Measurements from ENCODE around the gene IL37.
A peak's percentile ranks its signal among the peaks of the same experiment; 100 is the strongest.
"Not testable (repeated sequence)": the region's sequence is repeated elsewhere in the genome, so short reads cannot be mapped to it uniquely, and the experiment has no call there.

IL37 gene

GRCh38 chr2:112923967-112924338, 13.0 kb downstream of the IL37 start:
- DNase-seq: no peak

GRCh38 chr2:112924360-112924759, 13.4 kb downstream of the IL37 start:
- no peak for DNase-seq

GRCh38 chr2:112924821-112925220, 13.9 kb downstream of the IL37 start:
- DNase-seq: no peak

DNA sequence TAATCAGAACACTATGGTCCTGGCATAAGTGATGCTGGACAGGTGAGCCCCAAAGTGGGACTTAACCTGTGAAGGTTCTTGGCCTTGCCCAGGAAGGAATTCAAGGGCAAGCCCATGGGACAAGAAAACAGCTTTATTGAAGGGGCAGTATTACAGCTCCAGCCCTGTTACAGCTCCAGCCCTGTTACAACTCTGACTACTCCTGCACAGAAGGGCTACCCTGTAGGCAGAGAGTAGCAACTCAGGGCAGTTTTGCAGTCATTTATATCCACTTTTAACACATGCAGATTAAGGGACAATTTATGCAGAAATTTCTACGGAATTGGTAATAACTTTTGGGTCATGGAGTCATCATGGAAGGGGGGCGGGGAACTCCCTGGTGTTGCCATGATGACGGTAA, 15.7 kb downstream of the IL37 start:
- no peak for DNase-seq

DNA sequence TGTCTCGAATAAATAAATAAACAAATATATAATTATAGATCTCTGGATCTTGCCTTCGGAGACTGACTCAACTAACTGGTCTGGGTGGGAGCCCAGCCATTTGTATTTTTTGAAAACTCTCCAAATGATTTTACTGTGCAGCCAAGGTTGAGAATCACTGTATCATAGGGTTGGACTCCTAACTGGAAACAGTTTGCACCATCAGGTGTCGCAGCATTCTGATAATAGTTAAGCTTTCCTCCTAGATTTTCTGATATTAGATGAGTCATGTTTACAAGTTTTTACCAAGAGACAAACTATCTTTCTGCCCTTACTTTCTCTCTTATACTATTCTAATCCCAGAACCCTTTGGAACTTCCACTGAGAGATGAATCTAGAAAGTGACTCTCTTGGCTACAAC, 16.8 kb downstream of the IL37 start:
- no peak for DNase-seq

- no peak for DNase-seq
Measured at GRCh38 chr2:112933261-112933660, 22.3 kb downstream of the IL37 start.

- not testable (repeated sequence) for DNase-seq
Measured at GRCh38 chr2:112934117-112934516, 23.2 kb downstream of the IL37 start.

GRCh38 chr2:112936927-112937232, 25.9 kb downstream of the IL37 start:
- no peak for DNase-seq

GRCh38 chr2:112938904-112939303, 27.9 kb downstream of the IL37 start:
- DNase-seq: no peak

DNA sequence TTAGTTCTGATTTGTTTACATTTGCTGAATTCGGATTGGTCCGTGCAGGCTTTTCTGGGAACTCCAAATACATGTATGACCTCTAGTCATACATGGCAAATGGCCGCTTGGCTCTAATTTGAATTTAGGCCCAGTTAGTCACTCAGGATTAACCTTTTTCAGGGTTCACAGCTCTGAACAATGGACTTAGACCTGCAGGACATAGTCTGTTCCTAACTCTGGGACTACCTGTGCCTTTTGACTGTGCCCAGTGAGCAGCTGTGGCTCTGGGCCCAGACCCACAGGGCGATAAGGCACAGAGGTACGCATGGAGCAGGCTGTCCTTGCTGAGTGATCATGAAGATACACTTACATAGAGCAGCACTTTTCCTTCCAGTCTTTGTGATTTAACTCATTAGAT, 28.5 kb downstream of the IL37 start:
- DNase-seq: no peak

DNA sequence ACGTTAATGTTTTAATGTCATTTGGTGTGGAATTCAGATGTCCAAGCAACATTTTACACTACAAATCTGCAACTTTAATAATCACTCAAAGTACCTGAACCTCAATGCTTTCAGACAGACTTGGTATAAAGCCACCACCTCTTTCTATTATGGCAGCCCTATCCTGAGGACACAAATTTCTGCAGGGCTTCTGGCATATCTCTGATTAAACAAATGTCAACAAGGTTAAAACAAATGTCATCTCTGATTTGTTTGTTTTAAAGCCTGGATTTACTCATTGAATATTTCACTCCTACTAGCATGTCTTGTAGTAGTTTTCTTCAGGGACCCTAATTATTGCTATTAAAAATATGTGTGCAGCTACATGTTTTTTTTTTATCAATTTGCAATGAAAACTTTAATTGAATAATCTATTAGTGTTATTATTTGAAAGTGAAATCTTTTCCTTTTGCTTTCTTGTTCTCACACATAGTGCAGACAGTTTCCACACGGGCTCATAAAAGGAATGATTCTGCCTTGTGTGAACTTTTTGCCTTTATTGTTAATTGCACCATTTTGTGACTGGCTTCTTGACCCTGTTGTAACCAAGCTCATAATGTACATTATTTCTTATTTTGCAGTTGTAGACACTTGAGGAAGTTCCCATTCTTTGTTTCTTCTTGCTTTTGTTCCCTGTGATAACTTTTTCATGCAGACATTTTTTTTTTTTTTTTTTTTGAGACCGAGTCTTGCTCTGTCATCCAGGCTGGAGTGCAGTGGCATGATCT, 30.1 kb downstream of the IL37 start:
- no peak for DNase-seq

- DNase-seq: peak; percentile 16
Measured at GRCh38 chr2:112941753-112942653, 31.0 kb downstream of the IL37 start.

GRCh38 chr2:112942654-112943002, 31.7 kb downstream of the IL37 start:
- no peak for DNase-seq

DNA sequence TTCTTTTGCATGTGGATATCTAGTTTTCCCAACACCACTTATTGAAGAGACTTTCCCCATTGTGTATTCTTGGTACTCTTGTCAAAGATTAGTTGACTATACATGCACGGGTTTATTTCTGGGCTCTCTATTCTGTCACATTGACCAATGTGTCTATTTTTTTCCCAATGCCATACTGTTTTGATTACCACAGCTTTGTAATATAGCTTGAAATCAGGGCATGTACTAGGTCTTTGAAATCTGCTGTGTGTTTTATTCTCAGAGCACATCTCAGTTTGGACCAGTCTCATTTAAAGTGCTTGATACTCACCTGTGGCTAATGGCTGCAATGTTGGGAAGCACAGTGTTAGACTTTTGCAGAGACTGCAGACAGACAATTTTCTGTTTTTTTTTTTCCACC, 34.0 kb downstream of the IL37 start:
- DNase-seq: no peak

DNA sequence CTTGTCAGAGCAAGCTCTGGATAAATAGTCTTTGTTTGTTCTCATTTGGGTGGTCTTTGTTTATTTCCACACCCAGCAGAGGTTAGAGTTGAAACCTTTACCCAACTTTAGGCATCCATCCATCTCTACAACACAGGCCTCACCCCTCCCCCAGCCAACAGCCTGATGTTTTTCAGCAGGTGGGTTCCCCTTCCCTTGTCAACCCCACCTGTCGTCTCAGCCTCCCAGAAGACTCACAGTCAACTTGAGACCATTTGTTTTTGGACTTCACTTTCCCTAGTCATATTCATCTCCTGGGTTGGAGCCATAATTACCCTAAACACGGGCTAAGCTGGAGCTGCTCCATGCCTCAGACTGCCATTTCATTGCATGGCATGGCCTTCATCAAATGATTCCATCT, 35.1 kb downstream of the IL37 start:
- no peak for DNase-seq

DNA sequence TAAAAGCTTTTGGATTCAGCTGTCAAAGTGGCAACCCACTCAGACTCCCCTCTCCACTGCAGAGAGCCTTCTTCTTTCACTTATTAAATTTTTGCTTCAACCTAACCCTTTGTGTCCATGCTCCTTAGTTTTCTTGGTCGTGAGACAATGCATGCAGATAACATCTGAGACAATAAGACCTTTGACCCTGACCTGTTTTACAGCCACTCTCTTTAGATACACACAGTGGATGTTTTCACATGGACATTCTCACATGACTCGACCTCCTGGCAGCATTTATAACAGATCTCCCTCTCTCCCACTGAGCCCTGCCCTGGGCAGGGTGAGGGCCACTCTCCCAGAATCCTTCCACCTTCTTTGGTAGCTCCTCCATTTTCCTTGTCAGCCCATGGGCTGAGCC, 36.4 kb downstream of the IL37 start:
- DNase-seq: no peak

DNA sequence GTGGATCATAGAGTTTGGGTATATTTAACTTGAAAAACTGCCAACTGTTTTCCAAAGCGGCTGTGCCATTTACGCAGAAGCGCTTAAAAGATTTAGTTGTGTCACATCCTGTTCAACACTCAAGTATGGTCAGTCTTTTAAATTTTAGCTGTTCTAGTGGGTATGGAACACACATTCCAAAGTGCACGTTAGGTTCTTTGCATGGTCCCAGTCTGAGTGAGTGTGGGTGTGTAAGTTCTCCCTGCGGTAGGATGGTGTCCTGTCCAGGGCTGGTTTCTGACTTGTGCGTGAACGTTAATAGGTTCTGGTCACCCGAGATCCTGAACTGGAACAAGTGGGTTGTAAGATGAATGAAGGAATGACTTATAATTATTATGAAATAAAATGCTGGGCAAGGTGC, 38.5 kb downstream of the IL37 start:
- no peak for DNase-seq

GRCh38 chr2:112954364-112954763, 43.4 kb downstream of the IL37 start:
- no peak for DNase-seq

GRCh38 chr2:112957511-112957910, 46.5 kb downstream of the IL37 start:
- no peak for DNase-seq

DNA sequence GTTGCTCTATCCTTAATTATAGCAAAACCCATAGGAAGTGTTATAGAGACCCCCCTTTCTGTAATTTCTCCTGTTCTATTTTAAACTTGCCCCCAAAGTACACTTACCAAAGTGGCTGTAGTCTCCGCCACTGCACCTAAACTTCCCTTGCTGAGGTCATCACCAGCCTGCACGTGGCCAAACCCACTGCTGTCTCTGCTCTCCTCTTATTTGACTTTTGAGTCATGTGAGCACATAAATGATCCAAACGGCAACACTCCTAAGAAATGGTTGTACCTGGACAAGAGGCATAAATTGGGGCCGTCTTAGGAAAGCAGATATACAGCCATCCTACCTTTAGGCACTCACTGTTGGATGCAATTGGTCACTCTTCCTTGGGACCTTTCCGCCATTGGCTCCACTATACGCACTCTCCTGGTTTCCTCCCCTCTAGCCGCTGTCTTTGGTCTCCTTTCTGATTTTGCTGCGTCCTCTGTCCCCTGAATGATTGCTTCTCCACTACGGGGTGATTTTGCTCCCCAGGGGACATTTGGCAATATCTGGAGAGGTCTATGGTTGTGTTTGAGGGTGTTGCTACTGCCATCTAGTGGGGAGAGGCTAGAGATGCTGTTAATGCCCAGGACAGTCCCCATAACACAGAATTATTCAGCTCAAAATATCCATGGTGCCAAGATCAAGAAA, 47.6 kb downstream of the IL37 start:
- DNase-seq: peak; percentile 2

DNA sequence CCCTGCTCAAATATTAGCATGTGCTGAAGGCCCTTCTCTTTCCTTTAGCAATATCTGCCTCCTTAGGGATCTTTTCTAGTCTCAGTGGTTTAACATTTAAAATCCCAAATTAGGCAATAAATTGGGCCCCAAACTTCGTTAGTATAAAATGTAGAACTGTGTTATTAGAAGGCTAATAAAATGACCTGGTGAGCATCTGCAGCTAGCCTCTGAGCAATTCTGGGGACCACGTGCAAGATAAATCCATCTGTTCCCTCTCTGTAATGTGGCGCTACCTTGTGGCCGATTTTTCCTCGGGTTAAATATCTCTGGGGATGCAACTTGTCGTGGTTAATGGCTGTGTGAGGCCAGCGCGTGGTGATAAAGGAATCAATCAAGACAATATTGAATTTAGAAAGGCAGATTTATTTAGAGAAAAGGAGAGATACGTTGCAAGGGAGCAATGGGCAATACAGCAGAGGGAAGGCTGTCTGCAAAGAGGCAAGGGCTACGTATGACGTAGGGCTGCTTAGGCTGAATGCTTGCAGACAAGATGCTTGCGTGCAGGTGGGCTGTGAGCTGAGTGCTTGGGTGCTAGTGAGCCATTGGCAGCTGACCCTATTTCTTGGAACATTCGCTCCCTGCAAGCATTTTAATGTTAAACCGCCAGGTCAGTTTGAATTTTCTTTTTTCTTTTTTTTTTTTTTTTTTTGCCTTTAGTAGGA, 48.3 kb downstream of the IL37 start:
- DNase-seq: no peak

DNA sequence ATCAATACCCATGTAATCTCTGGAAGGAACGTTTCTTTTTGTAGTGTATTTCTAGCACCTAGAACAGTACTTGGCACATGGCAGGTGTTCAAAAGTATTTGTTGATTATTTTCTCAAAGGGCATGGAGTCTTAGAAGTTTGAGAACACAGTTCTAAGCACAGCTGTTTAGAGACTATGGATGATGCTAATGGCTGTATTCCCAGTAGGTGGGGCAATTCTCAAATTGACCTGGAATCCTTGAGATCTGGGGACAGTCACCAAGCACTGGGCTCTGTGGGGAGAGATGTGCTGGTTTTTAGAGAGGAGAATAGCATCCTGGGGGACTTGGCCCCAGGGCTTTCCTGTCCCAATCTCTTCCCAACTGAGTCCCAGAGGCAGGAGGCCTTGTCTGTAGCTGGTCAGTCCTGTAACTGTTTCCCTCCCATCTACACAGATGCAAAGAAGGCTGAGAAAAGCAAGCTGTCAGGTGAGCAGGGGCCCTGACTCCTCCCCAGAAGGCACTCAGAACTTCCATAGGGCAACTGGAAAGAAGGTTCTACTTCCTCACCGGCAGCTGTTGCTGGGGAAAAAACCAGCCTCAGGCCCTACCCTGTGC, 49.4 kb downstream of the IL37 start:
- DNase-seq: no peak

Measured in NCI-H510A (cell line).